Small intestine (tissue), 7 donors: ENCODE results near the gene CERK. TPM values are rescaled to one million over a fixed set of nuclear protein-coding genes. Genes with fewer than 3 reads are reported as not detected.

Source experiments
- DNase-seq, 2 donors: peaks; one replicate each; pipeline versions ENCODE4 v3.0.0 to v3.0.0-alpha.2; 2013
- FAIRE-seq: peaks from 2 replicates; lab custom pipeline; 2012; peaks lifted over from hg19 to GRCh38; lab: Jason Lieb, UNC
- H3K27ac ChIP-seq, 3 donors: one replicate each; pipeline ENCODE4 v1.5.1; 2013; ENCODE audit warnings: low read length in 2 of 3, mild to moderate bottlenecking in 2 of 3, control low read depth in 1 of 3, inconsistent platforms in 1 of 3, low read depth in 1 of 3, moderate library complexity in 1 of 3
- H3K27me3 ChIP-seq, 3 donors: one replicate each; pipeline ENCODE4 v1.6.1; 2013; ENCODE audit warnings: low read length in 3 of 3, inconsistent platforms in 1 of 3; ENCODE audit not compliant: control insufficient read depth in 3 of 3, insufficient read depth in 3 of 3
- H3K36me3 ChIP-seq, 3 donors: one replicate each; pipeline ENCODE4 v1.6.1; 2013; ENCODE audit warnings: low read length in 3 of 3, inconsistent platforms in 1 of 3, low read depth in 1 of 3, mild to moderate bottlenecking in 1 of 3, moderate library complexity in 1 of 3; ENCODE audit not compliant: control insufficient read depth in 3 of 3, insufficient read depth in 2 of 3
- H3K4me1 ChIP-seq, 3 donors: one replicate each; pipeline ENCODE4 v1.6.1; 2013; ENCODE audit warnings: low read length in 2 of 3, inconsistent platforms in 1 of 3, low read depth in 1 of 3, mild to moderate bottlenecking in 1 of 3, moderate library complexity in 1 of 3; ENCODE audit not compliant: control insufficient read depth in 3 of 3, insufficient read depth in 2 of 3
- H3K4me3 ChIP-seq, 3 donors: one replicate each; pipeline ENCODE4 v1.5.1; 2013; ENCODE audit warnings: low read length in 3 of 3, control low read depth in 1 of 3, inconsistent platforms in 1 of 3, low read depth in 1 of 3, mild to moderate bottlenecking in 1 of 3, moderate library complexity in 1 of 3
- H3K9me3 ChIP-seq, 2 donors: one replicate each; pipeline ENCODE4 v1.6.1; 2013; ENCODE audit warnings: low read depth in 1 of 2, low read length in 1 of 2; ENCODE audit not compliant: control insufficient read depth in 2 of 2, insufficient read depth in 1 of 2
- WGBS, 3 donors: extraction: QIAGEN DNeasy Blood & Tissue Kit; methylation state at CpG; one replicate each; pipeline ENCODE4 v1.1.7; 2013; 5-methylcytosine and 5-hydroxymethylcytosine counted together
- polyA plus RNA-seq, 4 donors: library from polyadenylated mRNA; stranded (reverse) in 3 of 4; unstranded in 1 of 4; fragments of 200-250 nt in 3 of 4; fragments of 120-200 nt in 1 of 4; gene quantifications; one replicate each; pipeline versions ENCODE4 v1.2.1 to v1.2.3, GENCODE V29; 2013
- donor health status: healthy with polysubstance abuse.
- donor health status: control.
- donor health status: control.
- donor health status: Bipolar disorder and iron deficiency.
- donor health status: healthy.

CERK gene
- polyA plus RNA-seq, 4 donors = 43.7 to 84.7 (median 59.7) TPM

DNA sequence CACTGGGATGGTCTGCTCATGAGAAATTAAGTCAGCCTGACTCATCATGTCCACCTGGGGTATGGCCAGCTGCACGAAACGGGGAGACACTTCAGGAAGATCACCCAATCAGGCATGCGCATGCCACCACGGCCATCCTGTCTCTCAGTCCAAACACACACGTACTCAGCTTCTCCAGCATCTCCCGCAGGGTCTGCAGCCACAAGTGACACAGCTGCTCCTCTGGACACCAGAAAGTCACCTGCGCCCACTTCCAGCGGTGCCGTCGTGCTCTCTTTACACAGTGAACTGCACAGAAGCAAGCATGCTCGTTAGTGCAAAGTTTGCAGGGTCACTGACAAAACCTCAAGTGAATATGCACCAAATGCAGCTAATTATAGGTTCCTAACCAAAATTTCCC lies 18.1 kb downstream of the CERK start:
- no peak for DNase-seq
- FAIRE-seq = no peak
- no peak overlapping the region for H3K4me3 ChIP-seq
- H3K27me3 ChIP-seq = no peaks in the 10 kb centered on the region
- no peaks in the 10 kb centered on the region for H3K4me1 ChIP-seq
- H3K9me3 ChIP-seq = no peaks in the 10 kb centered on the region
- 93 to 94% (median 93%) methylated on average over 11 of the region's 11 CpGs for WGBS, 3 donors
- H3K36me3 ChIP-seq = peaks cover 12 to 77% (median 22%) of the 10 kb centered on the region in 3 donors
- H3K27ac ChIP-seq = no peak overlapping the region

DNA sequence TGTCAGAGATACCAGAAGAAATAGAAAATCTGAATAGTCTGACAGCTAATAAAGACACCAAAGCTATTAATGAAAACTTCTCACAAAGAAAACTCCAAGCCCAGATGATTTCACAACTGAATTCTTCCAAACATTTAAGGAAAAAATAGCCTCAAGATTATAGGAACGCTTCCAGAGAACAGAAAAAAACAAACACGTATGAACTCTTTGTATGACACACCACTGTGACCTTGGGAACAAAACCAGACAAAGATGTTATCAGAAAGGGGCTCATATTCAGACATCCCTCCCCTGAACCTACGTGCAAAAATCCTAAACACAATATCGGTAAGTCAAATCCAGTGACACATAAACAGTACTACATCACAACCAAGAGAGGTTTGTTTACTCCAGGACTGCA lies 23.5 kb downstream of the CERK start:
- Histone ChIP-seq H3K4me1 (peaks cover 0 to 2% (median 0%) of the 10 kb centered on the region in 3 donors), H3K4me3 (no peak overlapping the region), H3K9me3 (no peaks in the 10 kb centered on the region), H3K27ac (no peak overlapping the region), H3K27me3 (no peaks in the 10 kb centered on the region), H3K36me3 (peaks cover 16 to 71% (median 25%) of the 10 kb centered on the region in 3 donors)
- 58 to 80% (median 77%) methylated on average over 4 of the region's 4 CpGs for WGBS, 3 donors
- no peak for FAIRE-seq
- no peak for DNase-seq

- Histone ChIP-seq H3K27ac (no peak overlapping the region), H3K4me3 (no peak overlapping the region), H3K27me3 (no peaks in the 10 kb centered on the region), H3K9me3 (no peaks in the 10 kb centered on the region), H3K36me3 (peaks cover 23 to 72% (median 28%) of the 10 kb centered on the region in 3 donors), H3K4me1 (peaks cover 0 to 2% (median 0%) of the 10 kb centered on the region in 3 donors)
- DNase-seq (no peak), FAIRE-seq (no peak)
- 91 to 94% (median 94%) methylated on average over 8 of the region's 8 CpGs for WGBS, 3 donors
Measured at GRCh38 chr22:46712288-46712687, 25.8 kb downstream of the CERK start.

GRCh38 chr22:46710806-46711205 lies 27.2 kb downstream of the CERK start:
- H3K9me3 ChIP-seq = no peaks in the 10 kb centered on the region
- H3K4me3 ChIP-seq = no peak overlapping the region
- DNase-seq (no peak), FAIRE-seq (no peak)
- H3K4me1 ChIP-seq = peaks cover 0 to 2% (median 0%) of the 10 kb centered on the region in 3 donors
- H3K27ac ChIP-seq = no peak overlapping the region
- H3K36me3 ChIP-seq = peaks cover 24 to 71% (median 37%) of the 10 kb centered on the region in 3 donors
- H3K27me3 ChIP-seq = no peaks in the 10 kb centered on the region
- 91 to 93% (median 92%) methylated on average over 11 of the region's 11 CpGs for WGBS, 3 donors

DNA sequence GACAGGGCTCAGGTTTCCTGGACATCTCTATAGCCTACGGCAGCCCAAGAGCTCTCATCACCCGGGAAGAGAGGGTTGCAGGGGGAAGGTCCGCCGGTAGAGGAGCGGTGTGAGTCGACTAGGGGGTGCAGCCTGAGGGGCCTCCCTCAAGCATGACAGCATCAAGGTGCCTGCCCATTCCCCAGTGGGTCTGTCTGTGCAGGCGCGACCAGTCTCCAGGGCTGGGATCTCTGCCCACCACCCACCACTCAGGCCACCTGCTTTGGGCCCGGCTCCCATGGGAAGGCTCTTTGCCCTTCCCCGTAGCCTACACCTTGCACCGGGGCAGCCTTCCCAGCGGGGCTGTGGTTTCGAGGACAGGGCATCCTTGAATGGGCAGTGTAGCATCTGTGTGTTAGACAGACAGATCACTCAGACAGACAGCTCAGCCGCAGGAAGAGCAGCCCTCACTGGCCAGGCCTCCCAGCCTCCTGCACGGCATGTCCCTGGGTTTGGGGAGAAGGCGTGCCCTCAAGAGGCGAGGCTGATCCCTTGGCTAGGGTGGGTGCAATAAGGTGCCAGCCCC lies 29.2 kb downstream of the CERK start:
- Histone ChIP-seq H3K36me3 (peaks cover 28 to 77% (median 43%) of the 10 kb centered on the region in 3 donors), H3K27ac (no peak overlapping the region), H3K4me3 (no peak overlapping the region), H3K4me1 (no peaks in the 10 kb centered on the region), H3K9me3 (no peaks in the 10 kb centered on the region), H3K27me3 (no peaks in the 10 kb centered on the region)
- no peak for DNase-seq
- WGBS, 3 donors = 94 to 96% (median 96%) methylated on average over 17 of the region's 17 CpGs
- no peak for FAIRE-seq

GRCh38 chr22:46707827-46708570 lies 30.1 kb downstream of the CERK start:
- H3K27me3 ChIP-seq = no peaks in the 10 kb centered on the region
- WGBS, 3 donors = 91 to 94% (median 93%) methylated on average over 32 of the region's 32 CpGs
- H3K4me3 ChIP-seq = no peak overlapping the region
- no peak overlapping the region for H3K27ac ChIP-seq
- FAIRE-seq (no peak), DNase-seq (no peak)
- no peaks in the 10 kb centered on the region for H3K4me1 ChIP-seq
- H3K9me3 ChIP-seq = no peaks in the 10 kb centered on the region
- peaks cover 35 to 77% (median 50%) of the 10 kb centered on the region in 3 donors for H3K36me3 ChIP-seq

DNA sequence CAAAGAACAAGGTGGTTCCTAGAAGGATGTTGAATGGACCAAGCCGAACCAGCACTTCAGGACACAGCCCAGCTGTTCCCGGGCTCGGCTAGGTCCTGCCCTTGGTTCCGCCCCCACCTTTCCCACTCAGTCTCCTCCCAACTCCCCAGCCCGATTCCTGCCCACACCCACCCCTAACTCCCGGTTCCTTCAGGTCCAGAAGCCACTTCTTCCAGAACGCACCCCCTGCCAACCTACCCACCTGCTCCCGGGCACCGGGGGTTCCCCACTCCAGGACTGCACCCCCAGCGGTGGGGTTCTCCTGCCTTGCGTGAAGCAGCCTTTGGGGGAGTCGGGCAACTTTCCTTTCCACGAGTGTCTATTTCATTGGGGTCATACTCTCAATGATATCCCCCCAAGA lies 30.7 kb downstream of the CERK start:
- 88 to 93% (median 90%) methylated on average over 13 of the region's 13 CpGs for WGBS, 3 donors
- Histone ChIP-seq H3K4me1 (no peaks in the 10 kb centered on the region), H3K27ac (no peak overlapping the region), H3K4me3 (no peak overlapping the region), H3K36me3 (peaks cover 33 to 78% (median 48%) of the 10 kb centered on the region in 3 donors), H3K27me3 (no peaks in the 10 kb centered on the region), H3K9me3 (no peaks in the 10 kb centered on the region)
- no peak for FAIRE-seq
- DNase-seq = no peak

DNA sequence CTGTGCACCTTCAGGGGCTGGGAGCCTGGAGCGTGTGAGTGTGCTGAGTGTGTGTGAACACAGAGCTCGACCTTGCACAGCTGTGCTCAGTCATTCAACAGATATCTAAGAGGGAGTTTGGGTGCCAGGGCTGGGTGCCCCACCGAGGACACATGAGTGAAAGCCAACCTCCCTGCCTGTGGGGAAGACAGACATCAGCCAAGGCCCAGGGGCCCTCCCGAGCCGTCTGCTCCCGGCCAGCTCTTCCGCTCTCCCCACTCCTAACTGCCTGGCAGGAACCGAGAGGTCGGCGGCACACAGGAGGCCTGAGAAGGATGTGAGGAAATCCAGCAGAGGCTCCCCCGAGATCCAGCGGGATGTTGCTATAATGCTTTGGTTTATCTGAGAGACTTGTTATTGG lies 32.0 kb downstream of the CERK start:
- Histone ChIP-seq H3K27ac (no peak overlapping the region), H3K36me3 (peaks cover 31 to 82% (median 42%) of the 10 kb centered on the region in 3 donors), H3K4me1 (no peaks in the 10 kb centered on the region), H3K4me3 (no peak overlapping the region), H3K27me3 (no peaks in the 10 kb centered on the region), H3K9me3 (no peaks in the 10 kb centered on the region)
- no peak for DNase-seq
- 94 to 99% (median 99%) methylated on average over 12 of the region's 12 CpGs for WGBS, 3 donors
- FAIRE-seq = no peak
